Stimulated activated CD8-positive, alpha-beta memory T cell treated with anti-CD3 and anti-CD28 coated beads, Interleukin-15, amount 100 ng/mL, for 4 hours (primary cell): ENCODE data around the gene HCN2.

Experiments used
- DNase-seq, 2 donors: peaks; one replicate each; pipeline ENCODE4 v3.0.0-alpha.2; 2020; ENCODE audit warnings: low read depth in 2 of 2

HCN2 gene

DNA sequence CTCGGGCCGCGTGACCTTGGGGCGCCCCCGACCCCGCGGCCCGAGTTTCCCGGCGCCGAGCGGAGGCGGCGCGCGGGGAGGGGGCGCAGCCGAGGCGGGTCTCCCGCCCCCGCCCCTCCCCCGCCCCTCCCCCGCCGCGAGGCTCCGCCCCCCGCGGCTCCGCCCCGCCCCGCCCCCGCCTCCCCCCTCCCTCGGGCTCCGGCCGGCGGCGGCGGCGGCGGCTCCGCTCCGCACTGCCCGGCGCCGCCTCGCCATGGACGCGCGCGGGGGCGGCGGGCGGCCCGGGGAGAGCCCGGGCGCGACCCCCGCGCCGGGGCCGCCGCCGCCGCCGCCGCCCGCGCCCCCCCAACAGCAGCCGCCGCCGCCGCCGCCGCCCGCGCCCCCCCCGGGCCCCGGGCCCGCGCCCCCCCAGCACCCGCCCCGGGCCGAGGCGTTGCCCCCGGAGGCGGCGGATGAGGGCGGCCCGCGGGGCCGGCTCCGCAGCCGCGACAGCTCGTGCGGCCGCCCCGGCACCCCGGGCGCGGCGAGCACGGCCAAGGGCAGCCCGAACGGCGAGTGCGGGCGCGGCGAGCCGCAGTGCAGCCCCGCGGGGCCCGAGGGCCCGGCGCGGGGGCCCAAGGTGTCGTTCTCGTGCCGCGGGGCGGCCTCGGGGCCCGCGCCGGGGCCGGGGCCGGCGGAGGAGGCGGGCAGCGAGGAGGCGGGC, at the start of gene HCN2:
Gene HCN2, plus strand, starts transcription at position 189 of the 703 bp plus-strand sequence. Its CDS starts 65 bp downstream, at position 254.
- DNase-seq, result no peak

DNA sequence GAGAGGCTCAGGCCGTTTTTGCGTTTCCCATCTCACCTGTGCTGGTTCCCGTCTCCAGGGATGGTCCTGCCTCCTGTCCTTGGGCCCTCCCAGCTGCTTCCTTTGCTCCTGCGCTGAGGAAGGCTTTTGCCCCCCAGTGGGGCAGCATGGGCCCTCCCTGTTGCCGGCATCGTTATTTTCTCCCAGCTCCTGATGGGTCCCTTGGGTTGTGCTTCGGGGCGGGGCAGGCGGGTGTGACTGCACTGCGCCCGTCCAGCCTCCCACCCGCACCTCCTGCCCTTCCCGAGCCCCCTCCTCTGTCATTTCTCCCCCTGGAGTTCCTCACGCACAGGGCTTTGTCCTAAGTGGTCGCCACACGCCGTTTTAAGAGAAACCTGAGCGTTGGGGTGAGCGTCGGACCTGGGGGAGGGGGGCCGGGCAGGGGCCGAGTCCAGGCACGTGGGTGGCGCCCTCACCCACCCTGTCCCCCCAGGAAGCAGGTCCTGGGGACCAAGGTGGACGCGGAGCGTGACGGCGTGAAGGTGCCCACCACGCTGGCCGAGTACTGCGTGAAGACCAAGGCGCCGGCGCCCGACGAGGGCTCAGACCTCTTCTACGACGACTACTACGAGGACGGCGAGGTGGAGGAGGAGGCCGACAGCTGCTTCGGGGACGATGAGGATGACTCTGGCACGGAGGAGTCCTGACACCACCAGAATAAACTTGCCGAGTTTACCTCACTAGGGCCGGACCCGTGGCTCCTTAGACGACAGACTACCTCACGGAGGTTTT, 48.6 kb upstream of the HCN2 start:
- no peak for DNase-seq

DNA sequence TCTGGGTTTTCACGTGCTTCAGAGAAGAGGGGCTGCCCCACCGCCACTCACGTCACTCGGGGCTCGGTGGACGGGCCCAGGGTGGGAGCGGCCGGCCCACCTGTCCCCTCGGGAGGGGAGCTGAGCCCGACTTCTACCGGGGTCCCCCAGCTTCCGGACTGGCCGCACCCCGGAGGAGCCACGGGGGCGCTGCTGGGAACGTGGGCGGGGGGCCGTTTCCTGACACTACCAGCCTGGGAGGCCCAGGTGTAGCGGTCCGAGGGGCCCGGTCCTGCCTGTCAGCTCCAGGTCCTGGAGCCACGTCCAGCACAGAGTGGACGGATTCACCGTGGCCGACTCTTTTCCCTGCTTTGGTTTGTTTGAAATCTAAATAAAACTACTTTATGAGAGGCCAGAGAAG, 48.0 kb upstream of the HCN2 start:
- DNase-seq, result no peak

DNA sequence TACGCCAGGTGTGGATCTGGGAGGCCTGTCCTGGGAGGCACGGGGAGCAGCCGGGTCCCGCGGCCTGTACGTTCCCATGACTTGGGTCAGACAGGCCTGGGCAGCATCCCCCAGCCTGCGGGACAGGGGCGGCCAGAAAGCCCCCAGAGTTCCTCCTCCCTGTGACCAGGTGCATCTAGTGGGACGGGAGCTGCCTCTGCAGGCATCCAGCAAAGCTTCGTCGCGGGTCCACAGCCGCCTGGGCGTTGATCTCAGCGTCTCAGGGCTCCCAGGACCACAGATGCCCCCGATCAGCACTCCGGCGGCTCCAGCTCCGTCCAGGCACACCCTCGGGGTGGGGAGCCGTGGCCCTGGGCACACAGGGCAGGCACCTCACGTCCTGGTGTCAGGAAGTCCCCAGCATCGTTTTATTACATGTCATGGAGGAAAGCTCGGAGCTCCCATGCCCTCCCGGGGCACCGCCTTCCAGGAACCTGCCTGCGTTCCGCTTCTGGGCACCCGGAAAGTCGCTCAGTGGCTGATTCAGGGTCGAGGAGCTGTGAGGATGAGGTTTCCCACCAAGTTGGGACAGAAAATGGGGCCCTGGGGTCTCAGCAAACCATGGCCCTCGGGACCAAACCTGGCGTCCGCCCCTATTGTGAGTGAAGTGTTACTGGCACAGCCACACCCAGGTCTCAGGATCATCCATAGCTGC, 47.4 kb upstream of the HCN2 start:
- no peak for DNase-seq

DNA sequence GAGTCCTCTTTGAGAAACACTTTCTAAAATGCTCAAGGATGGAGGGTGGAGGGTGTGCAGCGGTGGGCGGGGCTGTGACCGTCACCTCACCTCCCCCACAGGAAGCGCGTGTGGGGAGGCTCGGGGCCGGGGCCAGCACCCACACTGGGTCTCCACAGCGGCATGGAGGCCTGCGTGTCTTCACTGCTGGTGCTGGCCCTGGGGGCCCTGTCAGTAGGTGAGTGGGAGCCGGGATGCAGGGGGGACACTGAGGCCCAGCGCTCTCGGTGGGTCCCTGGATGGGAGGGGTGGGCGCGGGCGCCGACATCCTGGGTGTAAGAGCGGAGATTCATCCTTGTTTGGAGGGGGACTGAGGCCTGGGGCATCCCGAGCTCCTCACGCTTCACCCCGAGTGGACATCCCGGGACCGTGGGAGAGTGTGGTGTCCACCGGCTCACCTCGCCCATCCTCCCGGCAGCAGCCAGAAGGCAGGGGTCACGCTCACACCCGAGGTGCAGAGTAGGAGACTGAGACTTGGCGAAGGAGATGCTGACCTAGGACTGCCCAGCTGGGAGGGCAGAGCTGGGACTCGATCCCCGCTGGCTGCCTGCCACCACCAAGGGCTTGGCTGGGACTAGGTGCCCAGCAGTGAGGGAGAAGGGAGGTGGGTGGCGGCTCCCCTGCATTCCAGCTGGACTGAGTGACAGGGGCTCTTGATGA, 45.6 kb upstream of the HCN2 start, which contains the start of gene GZMM:
Gene GZMM, plus strand, starts transcription at position 144 of the 699 bp plus-strand sequence. Its CDS starts 19 bp downstream, at position 163.
- peak; percentile 69 to 70 for DNase-seq

DNA sequence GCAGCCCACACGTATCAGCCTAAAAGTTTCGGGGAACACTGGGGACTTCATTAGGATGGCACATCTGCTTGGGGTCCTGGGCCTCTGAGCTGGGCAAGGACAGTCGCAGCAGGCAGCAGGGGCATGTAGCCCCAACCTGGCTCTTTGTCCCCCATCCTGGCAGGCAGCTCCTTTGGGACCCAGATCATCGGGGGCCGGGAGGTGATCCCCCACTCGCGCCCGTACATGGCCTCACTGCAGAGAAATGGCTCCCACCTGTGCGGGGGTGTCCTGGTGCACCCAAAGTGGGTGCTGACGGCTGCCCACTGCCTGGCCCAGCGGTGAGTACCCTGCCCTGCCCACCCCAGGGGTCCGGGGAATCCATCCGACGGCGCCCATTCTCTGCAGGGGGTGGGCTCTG, 42.6 kb upstream of the HCN2 start:
- no peak for DNase-seq

DNA sequence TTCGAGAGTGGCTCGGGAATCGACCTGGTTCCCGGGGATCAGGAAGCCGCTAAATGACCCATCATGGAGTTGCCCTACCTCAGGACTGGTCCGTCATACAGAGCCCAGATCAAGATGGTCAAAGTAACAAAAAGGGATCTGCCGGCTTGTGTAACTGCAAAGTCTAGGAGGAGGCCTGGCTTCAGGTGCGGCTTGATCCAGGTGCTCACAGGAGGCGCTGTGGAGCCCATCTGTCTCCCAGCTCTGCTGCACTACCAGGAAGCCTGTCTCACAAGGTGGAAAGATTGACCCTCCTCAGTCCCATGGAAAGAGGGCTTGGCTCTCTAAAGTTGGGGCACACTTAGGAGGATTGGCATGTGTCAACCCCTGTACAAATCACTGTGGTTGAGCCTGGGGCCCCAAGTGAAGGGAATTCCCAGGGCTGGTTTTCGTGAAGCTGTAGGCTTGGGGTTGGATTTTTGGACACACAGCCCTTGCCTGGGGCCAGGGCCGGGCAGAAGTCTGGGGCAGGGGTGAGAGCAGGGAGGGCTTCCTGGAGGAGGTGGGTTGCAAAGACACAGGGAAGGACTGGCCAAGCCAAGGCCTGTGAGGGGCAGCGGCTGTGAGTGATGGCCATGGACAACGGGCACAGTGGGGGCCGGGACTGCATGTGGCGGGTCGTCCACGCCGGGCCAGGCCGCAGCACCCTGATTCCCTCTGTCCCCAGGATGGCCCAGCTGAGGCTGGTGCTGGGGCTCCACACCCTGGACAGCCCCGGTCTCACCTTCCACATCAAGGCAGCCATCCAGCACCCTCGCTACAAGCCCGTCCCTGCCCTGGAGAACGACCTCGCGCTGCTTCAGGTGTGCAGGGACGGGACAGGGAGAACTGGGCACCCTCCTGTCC, 41.6 kb upstream of the HCN2 start:
- DNase-seq, result no peak

DNA sequence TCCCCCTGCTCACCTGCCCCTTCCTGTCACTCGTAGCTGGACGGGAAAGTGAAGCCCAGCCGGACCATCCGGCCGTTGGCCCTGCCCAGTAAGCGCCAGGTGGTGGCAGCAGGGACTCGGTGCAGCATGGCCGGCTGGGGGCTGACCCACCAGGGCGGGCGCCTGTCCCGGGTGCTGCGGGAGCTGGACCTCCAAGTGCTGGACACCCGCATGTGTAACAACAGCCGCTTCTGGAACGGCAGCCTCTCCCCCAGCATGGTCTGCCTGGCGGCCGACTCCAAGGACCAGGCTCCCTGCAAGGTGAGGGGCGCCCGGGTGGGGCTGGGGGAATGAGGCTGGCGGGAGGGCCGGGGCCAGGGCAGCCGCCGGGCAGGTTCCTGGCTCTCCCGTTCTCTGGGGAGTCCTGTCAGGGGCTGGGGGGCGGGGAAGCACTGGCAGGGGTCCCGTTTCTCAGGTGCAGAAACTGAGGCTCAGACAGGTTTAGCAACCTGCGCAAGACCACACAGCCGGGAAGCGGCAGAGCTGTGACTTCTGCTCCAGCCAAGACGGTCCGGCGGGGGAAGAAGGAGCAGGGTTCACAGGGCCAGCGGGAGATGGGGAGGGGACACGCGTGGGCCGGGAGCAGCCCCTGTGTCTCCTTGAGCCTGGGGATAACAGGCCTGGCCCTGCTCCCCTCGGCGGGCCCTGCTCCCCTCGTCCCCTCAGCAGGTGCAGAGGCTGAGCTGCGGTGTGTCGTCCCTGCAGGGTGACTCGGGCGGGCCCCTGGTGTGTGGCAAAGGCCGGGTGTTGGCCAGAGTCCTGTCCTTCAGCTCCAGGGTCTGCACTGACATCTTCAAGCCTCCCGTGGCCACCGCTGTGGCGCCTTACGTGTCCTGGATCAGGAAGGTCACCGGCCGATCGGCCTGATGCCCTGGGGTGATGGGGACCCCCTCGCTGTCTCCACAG, 40.5 kb upstream of the HCN2 start:
- no peak for DNase-seq

DNA sequence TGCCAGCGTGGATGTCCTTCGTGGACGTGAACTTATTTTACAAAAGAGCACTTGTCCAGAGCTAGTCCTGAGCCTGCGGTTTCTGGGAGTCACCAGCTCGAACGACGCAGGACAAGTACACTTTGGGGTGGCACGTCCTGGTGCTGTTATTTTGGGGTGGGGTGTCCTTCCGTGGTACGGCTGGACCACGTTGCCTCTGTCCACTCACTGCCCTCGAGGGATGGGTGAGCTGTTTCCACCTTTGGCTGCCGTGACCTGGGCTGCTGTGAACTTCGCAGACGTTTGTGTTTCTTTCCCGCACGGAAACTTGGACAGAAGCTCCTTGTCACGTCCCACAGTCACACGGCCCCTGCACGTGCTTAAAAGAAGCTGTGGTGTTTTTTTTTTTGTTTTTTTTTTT, 34.9 kb upstream of the HCN2 start:
- no peak for DNase-seq

DNA sequence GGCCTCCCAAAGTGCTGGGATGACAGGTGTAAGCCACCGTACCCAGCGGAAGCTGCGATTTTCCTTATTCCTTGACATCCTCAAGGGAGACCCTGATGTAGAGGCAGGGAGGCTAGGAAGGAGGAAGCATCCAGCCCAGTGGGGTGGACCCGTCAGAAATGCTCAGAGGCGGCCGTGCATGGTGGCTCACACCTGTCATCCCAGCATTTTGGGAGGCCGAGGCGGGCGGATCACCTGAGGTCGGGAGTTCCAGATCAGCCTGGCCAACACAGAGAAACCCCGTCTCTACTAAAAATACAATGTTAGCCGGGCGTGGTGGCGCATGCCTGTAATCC, 34.2 kb upstream of the HCN2 start:
- DNase-seq, result no peak

DNA sequence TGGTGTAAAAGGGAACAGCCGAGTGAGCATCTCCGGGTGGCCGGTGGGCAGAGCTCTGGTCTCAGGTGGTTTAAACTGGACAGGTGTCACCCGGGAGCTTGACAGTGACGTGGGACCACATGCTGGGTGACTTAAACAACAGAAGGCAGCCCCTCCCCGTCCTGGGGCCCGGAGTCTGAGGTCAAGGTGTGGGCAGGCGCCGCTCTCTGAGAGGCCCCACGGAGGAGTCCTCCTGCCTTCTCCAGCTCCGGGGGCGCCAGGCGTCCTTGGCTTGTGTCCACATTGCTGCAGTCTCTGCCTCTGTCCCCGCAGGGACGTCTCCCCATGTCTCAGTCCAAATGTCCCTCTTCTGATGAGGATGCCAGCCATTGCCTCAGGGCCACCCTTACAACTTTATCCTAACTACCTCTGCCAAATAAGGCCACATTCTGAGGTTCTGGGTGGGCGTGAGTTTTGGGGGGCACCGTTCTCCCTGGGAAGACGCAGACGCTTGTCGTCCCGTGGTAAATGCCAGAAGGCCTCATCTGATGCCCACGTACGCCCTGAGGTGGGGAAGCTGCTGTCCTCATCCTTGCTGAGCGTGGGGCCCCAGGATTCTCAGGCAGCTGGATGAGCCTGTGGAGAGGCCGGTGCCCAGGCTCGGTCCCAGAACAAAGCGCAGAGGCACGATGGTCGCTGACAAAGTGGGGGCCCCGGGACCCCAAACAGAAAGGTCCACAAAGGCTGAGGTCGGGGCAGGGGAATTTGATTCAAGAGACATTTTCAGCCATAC, 32.9 kb upstream of the HCN2 start:
- no peak for DNase-seq

DNA sequence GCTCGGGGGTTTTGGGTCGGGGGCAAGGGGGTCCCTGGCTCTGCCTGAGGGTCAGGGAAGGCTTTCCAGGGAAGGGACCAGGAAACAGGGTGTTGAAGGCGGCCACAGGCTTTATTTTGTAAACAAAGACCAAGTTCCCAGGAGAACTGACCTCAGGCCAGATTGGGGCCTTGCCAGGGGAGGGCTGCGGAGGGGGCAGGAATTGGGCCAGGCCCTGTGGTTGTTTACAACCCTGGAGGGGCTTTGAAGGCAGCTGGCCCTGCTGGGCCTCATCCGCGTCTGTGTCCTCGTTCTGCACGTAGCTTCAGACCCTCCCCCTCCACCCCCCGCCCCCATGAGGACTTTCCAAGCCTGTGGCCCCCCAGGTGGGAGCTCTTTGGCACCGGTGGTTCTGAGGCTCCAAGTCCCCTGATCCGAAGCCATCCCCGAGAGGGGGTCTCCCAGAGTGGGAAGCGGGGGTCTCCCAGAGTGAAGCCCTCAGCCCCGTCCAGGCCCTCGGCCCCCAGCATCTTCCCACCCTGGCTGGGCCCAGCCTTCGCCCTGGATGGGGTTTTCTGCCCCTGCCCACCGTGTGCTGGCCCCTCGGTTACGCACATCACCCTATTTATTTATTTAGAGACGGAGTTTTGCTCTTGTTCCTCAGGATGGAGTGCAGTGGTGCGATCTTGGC, 30.8 kb upstream of the HCN2 start:
- no peak for DNase-seq

DNA sequence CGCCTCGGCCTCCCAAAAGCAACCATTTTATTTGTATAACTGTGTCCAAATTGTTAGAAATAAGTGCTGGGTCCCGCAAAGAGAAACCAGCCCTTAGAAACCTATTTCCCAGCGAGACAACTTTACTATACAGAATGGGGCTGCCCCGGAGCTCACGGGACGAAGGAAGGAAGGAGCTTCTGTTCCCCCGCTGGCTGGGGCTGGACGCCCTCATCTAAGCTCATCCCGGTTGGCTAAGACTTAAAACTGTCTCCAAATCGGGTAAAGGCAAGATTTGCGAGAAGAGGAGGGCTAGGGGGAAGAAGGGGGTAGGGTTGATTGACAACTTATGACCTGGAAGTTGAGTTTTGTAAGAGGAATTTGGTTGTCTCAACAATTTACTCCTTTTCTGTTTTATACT, 29.6 kb upstream of the HCN2 start:
- DNase-seq, result no peak

DNA sequence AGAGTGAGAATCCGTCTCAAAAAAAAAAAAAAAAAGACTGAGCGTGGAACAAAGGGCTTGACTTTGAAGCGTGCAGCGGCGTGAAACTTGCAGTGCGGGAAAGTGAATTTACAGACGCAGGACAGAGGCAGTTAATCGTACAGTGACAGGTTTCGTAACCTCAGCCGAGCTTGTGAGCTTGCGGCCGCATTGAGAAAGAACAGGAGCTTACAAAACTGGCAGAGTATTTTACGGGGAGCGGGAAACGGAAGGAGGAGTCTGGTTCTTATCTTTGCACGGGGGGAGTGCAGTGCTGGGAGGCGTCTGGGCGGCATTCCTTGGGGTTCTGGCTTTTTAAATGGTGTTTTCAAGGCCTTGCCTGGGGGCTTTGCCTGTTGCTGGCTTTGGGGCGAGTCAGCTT, 23.3 kb upstream of the HCN2 start:
- DNase-seq, result no peak

DNA sequence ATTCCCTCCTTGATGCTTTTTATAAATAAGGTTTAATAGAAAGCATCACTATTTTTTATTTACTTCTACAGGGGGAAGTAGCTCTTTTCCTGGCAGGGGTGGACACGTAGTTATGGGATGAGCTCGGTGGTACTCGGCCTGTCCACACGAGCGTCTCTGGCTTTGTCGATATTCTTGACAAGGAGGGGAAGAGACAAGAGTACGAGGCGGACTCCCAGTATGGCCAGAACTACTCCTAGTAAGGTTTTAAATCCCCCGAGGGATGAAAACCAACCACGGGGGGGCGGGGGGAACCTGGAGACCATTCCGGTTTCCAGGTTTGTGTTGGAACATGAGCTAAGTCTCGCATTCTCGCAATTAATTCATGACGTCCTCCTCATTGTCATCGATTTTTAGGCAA, 22.8 kb upstream of the HCN2 start:
- DNase-seq, result no peak

DNA sequence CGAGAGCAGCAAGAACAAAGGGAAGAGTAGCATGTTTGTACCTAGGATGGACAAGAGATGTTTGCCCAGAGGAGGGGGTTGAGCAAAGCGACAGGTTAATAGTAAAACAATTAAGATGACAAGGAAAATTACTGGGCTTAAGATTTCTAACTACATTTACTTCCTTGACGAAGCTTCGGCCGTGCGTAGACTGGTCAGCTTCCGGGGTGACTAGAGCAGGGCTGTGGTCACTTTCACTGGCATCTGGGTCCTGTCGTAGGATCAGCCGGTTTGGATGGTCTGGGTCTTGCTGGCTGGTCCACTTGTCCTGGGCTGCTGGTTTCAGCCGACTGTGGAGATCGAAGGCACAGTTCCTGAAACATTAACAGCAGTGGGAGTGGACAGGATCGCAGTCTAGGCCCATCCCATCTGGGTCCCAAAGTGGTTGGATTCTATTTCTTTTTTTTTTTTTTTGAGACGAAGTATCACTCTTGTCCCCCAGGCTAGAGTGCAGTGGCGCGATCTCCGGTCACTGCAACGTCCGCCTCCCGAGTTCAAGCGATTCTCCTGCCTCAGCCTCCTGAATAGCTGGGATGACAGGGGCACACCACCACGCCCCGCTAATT, 22.3 kb upstream of the HCN2 start:
- DNase-seq, result no peak

DNA sequence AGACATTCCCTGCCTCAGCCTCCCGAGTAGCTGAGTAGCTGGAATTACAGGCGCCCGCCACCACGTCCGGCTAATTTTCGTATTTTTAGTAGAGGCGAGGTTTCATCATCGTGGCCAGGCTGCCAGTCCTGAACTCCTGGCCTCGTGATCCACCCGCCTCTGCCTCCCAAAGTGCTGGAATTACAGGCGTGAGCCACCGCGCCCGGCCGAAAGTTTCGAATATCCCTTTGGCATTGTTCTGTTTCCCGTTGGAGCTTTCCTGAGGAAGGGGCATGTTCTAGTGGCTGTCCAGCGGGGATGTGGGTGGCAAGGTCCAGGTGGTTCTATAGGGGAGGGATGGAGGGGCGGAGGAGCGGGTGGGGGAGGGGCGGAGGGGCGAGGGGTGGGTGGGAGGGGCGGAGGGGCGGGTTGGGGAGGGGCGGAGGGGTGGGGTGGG, 19.4 kb upstream of the HCN2 start:
- DNase-seq, result no peak

DNA sequence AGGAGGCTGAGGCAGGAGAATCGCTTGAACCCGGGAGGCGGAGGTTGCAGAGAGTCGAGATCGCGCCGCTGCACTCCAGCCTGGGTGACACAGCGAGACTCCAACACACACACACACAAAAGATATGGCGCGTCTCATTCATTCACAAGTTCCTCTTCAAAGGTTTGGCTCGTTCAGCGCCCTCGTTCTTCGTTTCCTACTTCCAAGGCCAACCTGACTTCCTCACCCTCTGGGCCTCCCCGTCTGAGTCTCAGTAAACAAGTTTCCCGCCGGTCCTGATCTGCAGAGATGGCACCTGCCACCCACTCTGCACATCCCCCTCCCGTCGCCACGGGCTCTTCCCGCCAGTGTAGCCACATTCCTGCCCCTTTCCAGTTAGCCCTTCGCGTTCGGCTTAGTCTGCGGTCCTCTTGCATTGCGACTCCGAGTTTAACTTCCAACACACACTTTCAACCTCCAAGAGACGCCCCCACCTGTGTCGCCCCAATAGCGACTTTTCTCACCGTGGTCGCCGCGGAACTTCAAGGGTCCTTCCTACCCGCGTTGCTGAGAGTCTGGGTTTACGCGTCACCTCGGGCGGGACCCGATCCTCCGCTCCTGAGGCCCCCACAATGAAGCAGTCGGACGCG, 18.6 kb upstream of the HCN2 start:
- DNase-seq, result peak in 1 of 2 donors; percentile 24
